DMS53 (cell line): ENCODE measurements around the gene STK33.

Experiments
- DNase-seq: peaks from one replicate; lab custom pipeline; 2025; lab: John Stamatoyannopoulos, UW

The STK33 gene

DNA sequence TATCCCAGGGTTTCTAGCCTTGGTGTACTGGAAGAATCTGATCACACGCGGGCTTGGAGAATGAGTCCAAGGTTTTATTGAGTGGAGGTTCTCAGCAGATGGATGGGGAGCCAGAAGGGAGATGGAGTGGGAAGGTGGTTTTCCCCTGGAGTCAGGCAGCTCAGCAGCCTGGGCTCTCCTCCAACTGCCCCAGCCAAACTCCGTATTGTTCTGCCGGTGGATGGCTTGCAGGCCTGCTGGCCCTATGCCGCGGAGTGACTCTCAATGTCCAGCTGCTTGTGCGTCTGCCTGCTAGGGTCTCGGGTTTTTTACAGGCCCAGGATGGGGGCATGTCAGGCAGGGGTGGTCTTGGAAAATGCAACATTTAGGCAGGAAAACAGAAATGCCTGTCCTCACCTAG lies 168.0 kb downstream of the STK33 start:
- no peak for DNase-seq

DNA sequence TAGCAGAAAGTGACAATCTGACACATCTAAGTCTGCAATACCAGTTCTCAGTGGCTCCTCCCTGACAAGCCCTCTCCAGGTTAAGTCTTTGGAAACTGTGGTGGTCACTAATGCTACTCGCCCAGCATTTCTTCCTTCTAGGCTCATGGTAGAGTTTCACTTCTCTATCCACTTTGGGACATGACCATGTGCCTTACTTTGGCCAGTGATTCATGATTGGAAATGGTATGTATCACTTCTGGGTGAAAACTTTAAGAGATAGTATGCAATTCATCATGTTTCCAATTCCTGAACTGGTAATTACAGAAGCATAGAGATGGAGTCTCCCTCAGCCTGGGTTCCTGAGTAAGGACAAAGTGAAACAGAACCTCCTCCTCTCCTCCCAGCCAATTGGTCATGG lies 178.8 kb downstream of the STK33 start:
- no peak for DNase-seq

GRCh38 chr11:8408151-8408941 lies 185.7 kb downstream of the STK33 start:
- DNase-seq = no peak

- no peak for DNase-seq
These were observed 190.7 kb downstream of the STK33 start for GRCh38 chr11:8403310-8403709.

- DNase-seq = no peak
These were observed 201.1 kb downstream of the STK33 start for GRCh38 chr11:8392886-8393285.

- DNase-seq = no peak
These were observed 201.9 kb downstream of the STK33 start for GRCh38 chr11:8392166-8392565.

DNA sequence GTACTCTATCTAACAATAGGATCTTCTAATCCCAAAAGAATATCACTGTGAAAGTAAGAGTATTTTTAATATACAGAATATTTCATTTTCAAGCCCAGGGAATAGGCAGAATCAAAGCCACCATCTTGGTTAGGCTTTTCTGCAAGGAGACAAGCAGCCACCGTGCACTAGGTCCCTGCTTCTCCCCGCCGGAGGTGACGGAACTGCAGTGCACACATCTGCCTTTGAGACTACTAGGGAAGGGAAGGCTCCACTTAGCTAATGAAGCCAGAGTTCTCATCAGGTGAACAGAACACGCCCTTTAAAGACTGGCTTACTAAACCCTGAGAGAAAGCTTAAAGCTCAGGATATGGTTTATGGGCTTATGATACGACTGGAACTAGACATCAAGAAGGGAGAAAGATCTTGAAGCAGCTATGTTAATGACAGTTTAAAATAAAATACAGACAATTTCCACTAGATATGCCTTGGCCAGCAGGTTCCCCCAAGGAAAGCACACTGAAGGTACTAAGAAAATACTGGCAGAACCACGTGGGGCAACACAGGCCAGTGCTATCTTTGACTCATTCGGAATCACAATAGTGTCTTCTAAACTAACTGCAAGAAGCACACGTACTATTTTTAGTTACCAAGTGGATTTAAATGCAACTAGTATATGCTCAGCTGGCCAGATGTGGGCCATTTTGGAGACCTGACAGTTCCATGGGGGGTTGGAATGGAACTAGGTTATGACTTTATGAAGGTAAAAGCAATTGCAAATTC lies 203.0 kb downstream of the STK33 start:
- no peak for DNase-seq

DNA sequence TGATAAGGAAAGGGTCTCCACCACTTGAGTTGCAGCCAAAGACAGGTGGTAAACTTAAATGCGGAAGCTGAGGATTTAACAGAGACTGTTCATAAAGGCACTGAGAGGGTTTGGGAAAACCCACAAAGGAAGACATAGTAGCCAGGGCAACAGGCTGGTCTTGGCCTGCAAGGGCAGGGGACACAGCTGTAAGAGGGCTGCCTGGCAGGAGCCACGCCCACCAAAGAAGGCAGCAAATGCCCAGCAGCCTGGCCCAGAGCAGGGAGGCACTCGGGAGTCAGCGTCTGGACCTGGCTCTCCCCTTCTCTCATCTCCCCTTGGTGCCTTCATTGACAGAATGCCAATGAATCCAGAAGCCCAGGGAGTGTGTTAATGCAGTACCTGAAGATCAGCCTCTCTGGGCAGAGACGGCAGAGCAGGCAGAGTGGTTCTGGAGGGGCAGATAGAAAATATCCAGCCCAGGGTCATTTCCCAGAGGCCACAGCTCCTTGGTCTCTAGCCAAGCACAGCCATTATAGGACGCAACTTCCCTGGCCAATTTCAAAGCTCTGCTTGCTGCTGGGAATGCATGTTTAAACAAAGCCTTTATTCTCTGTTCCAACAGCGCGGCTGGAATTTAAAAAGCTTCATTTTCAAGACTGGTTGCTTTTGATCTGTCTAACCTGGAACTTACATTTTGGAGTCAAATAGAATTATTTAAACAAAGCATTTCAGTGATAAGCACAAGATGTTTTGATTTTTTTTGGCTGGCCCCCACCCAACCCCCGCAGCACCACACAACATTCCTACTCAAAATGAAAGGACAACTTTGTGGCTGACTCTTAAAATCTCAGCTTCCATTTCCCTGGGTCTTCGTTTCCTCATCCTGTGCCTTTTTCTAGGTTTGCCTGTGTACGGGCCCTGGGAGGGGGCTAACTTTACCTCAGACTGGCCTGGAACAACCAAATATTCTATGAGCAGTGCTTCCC lies 204.7 kb downstream of the STK33 start:
- no peak for DNase-seq

- no peak for DNase-seq
These were observed 206.3 kb downstream of the STK33 start for GRCh38 chr11:8387693-8388092.

GRCh38 chr11:8387141-8387540 lies 206.9 kb downstream of the STK33 start:
- no peak for DNase-seq

GRCh38 chr11:8386134-8386864 lies 207.7 kb downstream of the STK33 start:
- DNase-seq = no peak

- DNase-seq = peak; percentile 88
These were observed 209.7 kb downstream of the STK33 start for GRCh38 chr11:8384199-8384821.

GRCh38 chr11:8383627-8384026 lies 210.4 kb downstream of the STK33 start:
- no peak for DNase-seq

GRCh38 chr11:8383227-8383626 lies 210.8 kb downstream of the STK33 start:
- DNase-seq = no peak

- DNase-seq = no peak
These were observed 211.5 kb downstream of the STK33 start for GRCh38 chr11:8382436-8383053.

GRCh38 chr11:8381871-8382396 lies 212.1 kb downstream of the STK33 start:
- DNase-seq = no peak

DNA sequence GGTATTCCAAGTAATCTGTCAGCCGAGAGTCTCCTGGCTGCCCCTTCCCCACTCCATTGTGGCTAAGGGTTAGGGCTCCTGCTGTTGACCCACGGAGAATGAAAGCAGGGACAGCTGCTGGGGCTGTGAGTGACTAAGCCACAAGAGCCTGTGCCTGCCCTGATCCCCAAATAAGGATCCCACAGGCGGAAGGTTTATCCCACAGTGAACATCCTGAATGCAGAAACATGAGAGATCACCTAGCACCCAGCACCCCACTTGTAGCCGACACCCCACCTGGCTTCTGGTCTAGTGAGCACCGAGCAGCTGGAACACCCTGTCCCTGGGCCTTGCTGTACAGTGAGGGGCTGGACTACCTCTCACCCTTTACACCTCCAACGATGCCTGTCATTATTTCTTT lies 212.7 kb downstream of the STK33 start:
- DNase-seq = no peak

GRCh38 chr11:8375932-8376331 lies 218.1 kb downstream of the STK33 start:
- DNase-seq = no peak

GRCh38 chr11:8375460-8375859 lies 218.6 kb downstream of the STK33 start:
- no peak for DNase-seq

DNA sequence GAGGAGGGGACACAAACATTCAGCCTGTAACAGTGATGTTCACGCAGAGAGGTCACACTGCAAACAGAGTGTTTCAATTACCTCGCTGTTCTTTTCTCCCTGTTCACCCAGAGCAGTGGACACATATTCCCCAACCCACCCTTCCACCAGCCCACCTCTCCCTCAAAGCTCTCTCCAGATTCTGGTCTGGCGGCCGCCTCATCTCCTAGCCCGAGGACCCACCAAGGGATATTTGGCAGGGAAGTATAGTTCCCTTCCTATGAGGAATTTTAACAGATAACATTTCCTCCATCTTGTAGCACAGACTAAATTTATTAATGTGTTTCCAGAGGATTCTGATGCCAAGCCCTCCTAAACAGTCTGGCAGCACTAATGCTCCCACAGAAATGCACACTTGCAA lies 219.3 kb downstream of the STK33 start:
- DNase-seq = no peak
